Left lung (tissue), 10 donors: ENCODE results near the gene ABHD2. TPM values are rescaled to one million over a fixed set of nuclear protein-coding genes. Genes with fewer than 3 reads are reported as not detected.
A peak's percentile ranks its signal among the peaks of the same experiment; 100 is the strongest.
"Not testable (repeated sequence)": the region's sequence is repeated elsewhere in the genome, so short reads cannot be mapped to it uniquely, and the experiment has no call there.

Source experiments
- ATAC-seq: fragments of 200-7000 bp; cut with Tn5 transposase; one replicate; pipeline ENCODE4 v1.9.1; 2020; ENCODE audit warnings: moderate library complexity
- DNase-seq, 4 donors: peaks; one replicate each; pipeline ENCODE4 v3.0.0-alpha.2; 2013 to 2020
- H3K27ac ChIP-seq, 2 donors: fragments of 200-600 bp; sonication (generic) in 1 of 2; one replicate each; pipeline versions ENCODE4 v1.5.0 to v1.8.0; 2020 to 2021
- H3K27me3 ChIP-seq, 2 donors: fragments of 200-600 bp; sonication (generic) in 1 of 2; one replicate each; pipeline versions ENCODE4 v1.5.0 to v1.8.0; 2020 to 2021
- H3K36me3 ChIP-seq, 2 donors: fragments of 200-600 bp; sonication (generic) in 1 of 2; one replicate each; pipeline versions ENCODE4 v1.5.0 to v1.8.0; 2020 to 2021
- H3K4me1 ChIP-seq, 2 donors: fragments of 200-600 bp; one replicate each; pipeline ENCODE4 v1.8.0; 2021
- H3K4me3 ChIP-seq, 2 donors: fragments of 200-600 bp; sonication (generic) in 1 of 2; one replicate each; pipeline versions ENCODE4 v1.5.0 to v1.8.0; 2020 to 2021; ENCODE audit warnings: mild to moderate bottlenecking in 1 of 2
- H3K9me3 ChIP-seq, 2 donors: fragments of 200-600 bp; sonication (generic) in 1 of 2; one replicate each; pipeline versions ENCODE4 v1.5.0 to v1.8.0; 2020 to 2021
- intact Hi-C, 2 donors: fragments of 100-400 bp; cut with DNase I; formaldehyde crosslinking; loops; one replicate each; pipeline versions ENCODE4 v1.11.2 to v1.14.2; 2022
- polyA plus RNA-seq, 6 donors: library from polyadenylated mRNA; unstranded; fragments of 120-200 nt; gene quantifications; one replicate each; pipeline ENCODE4 v1.2.1, GENCODE V29; 2013; ENCODE audit not compliant: insufficient read length in 6 of 6
- total RNA-seq, 2 donors: library from RNA; stranded (reverse); fragmentation: NEBNext Ultra II Directional; extraction: Animal tissue kit (Norgen Biotek cat#: 25700); gene quantifications; one replicate each; pipeline ENCODE4 v1.2.1, GENCODE V29; 2021
- TF ChIP-seq, protein P1 (sequence below), 2 donors: fragments of 200-600 bp; sonication (generic) in 1 of 2; IDR thresholded peaks; one replicate each; pipeline versions ENCODE4 v1.5.0 to v1.8.0; 2021; ENCODE audit warnings: antibody characterized with exemption in 2 of 2
- donor health status: DM: no; HTN: yes; CAD: no.
- donor health status: DM: no; HTN: no; CAD: no.

ABHD2 gene
- total and polyA plus RNA-seq, 8 donors = 35.4 to 231 (median 46.9) TPM

DNA sequence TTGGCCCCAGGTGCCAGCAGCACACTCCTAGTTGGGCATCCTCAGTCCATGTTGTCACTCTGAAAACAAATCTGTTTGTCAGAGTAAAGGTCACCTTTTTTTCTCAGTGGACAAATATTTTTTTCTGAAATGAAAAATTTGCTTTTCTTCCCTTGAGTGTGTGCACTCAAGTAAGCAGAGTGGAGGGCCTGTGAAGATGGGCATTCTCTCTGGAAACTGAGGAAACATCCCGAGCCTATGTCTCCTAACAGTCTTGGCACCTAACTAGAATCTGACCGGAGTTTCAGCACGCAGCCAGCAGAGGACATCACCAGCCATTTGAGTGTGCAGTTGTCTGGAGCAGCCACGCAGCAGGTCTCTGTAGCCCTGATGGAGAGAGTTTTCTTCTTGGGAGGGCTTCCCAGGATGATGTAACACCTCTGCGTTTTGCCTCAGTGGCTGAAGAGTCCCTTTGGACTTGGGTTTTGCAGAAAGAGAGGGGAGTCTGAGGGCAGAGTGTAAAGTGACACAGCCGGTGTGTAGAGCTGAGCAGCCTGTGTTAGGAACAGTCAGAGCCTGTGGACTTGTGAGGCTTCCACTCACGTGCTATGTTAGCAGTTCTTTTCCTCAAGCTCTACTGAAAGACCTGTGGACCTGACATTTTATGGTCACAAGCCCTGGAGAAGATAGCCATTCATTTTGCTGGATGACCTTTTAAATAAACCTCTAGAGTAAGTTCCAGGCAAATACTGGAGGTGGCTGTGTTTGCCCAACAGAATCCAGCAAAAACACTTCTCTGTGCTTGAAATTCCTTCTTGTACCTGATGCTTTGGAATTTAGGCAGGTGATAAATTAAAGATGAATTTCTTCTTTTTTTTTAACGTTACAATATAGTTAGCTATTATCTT lies 51.6 kb downstream of the ABHD2 start:
- peak overlapping the region; percentile 29 to 58 for H3K27ac ChIP-seq
- no peaks in the 10 kb centered on the region for H3K9me3 ChIP-seq
- H3K4me1 ChIP-seq = peaks cover 26 to 98% of the 10 kb centered on the region in 2 donors
- DNase-seq = no peak
- no peaks in the 10 kb centered on the region for H3K27me3 ChIP-seq
- peak; percentile 65 for ATAC-seq
- peaks cover 0 to 12% of the 10 kb centered on the region in 2 donors for H3K36me3 ChIP-seq
- TF ChIP-seq, protein P1, sequence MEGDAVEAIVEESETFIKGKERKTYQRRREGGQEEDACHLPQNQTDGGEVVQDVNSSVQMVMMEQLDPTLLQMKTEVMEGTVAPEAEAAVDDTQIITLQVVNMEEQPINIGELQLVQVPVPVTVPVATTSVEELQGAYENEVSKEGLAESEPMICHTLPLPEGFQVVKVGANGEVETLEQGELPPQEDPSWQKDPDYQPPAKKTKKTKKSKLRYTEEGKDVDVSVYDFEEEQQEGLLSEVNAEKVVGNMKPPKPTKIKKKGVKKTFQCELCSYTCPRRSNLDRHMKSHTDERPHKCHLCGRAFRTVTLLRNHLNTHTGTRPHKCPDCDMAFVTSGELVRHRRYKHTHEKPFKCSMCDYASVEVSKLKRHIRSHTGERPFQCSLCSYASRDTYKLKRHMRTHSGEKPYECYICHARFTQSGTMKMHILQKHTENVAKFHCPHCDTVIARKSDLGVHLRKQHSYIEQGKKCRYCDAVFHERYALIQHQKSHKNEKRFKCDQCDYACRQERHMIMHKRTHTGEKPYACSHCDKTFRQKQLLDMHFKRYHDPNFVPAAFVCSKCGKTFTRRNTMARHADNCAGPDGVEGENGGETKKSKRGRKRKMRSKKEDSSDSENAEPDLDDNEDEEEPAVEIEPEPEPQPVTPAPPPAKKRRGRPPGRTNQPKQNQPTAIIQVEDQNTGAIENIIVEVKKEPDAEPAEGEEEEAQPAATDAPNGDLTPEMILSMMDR (IDR thresholded peaks at IDR 0.05) = no peak
- intact Hi-C loops = no loop called here
- H3K4me3 ChIP-seq = no peak overlapping the region

DNA sequence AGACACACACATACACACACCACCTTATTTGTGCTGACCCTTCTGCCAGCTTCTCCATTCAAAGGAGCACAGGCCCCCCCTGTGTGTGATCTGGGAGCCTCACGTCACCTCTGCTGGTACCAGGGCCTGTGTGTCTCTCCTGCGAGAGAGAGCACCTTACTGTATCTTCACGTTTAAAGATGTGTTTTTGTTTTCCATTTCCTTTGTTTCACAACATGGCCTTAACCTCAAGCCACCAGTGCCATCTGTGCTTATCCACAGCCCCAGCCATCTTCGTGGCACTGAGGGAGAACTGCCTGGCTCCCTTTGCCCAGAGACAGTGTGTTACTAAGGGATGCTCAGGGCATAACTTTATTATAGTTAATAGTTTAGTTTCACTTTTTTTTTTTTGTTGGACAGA lies 52.3 kb downstream of the ABHD2 start:
- Histone ChIP-seq H3K9me3 (no peaks in the 10 kb centered on the region), H3K27me3 (no peaks in the 10 kb centered on the region), H3K36me3 (peaks cover 0 to 12% of the 10 kb centered on the region in 2 donors), H3K4me3 (no peak overlapping the region), H3K27ac (peak overlapping the region; percentile 35 to 36), H3K4me1 (peaks cover 26 to 98% of the 10 kb centered on the region in 2 donors)
- TF ChIP-seq, protein P1 (IDR thresholded peaks at IDR 0.05) = no peak
- intact Hi-C loops = no loop called here
- no peak for DNase-seq
- ATAC-seq = no peak

DNA sequence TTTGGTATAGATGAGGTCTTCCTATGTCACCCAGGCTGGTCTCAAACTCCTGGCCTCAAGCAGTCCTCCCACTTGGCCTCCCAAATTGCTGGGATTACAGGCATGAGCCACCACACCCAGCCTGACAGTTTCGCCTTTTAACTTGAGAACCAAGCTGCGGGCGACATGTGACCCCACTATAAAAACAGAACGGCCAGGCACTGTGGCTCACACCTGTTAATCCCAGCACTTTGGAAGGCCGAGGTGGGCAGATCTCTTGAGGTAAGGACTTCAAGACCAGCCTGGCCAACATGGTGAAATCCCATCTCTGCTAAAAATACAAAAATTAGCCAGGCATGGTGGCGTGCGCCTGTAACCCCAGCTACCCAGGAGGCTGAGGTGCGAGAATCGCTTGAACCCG lies 52.9 kb downstream of the ABHD2 start:
- DNase-seq, intact Hi-C loops, H3K9me3 ChIP-seq, ATAC-seq, H3K4me3 ChIP-seq, H3K27ac ChIP-seq, H3K27me3 ChIP-seq: not testable (repeated sequence)
- peaks cover 26 to 95% of the 10 kb centered on the region in 2 donors for H3K4me1 ChIP-seq
- H3K36me3 ChIP-seq = peaks cover 0 to 12% of the 10 kb centered on the region in 2 donors

DNA sequence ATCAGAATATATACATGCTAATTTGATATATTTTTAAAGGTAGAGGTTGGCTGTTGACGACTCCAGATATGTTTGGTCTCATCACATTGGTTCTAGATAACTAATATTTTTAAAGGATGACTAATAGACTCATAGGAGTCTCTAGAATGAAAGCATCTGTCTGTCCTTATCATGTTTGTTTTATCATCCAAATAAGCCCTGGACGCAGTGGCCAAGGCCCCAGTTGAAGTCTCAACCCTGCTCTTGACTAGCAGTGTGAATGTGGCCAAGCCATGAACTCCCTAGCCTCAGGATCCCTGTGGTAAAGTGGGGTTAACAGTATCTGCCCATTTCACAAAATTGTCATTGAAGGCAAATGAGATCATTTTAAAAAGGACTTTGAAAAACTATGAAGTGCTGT lies 53.6 kb downstream of the ABHD2 start:
- DNase-seq (no peak), ATAC-seq (no peak)
- intact Hi-C loops = no loop called here
- H3K9me3 ChIP-seq = no peaks in the 10 kb centered on the region
- TF ChIP-seq, protein P1 (IDR thresholded peaks at IDR 0.05) = no peak
- no peak overlapping the region for H3K27ac ChIP-seq
- H3K4me1 ChIP-seq = peaks cover 26 to 87% of the 10 kb centered on the region in 2 donors
- no peak overlapping the region for H3K4me3 ChIP-seq
- H3K36me3 ChIP-seq = peaks cover 0 to 12% of the 10 kb centered on the region in 2 donors
- no peaks in the 10 kb centered on the region for H3K27me3 ChIP-seq

DNA sequence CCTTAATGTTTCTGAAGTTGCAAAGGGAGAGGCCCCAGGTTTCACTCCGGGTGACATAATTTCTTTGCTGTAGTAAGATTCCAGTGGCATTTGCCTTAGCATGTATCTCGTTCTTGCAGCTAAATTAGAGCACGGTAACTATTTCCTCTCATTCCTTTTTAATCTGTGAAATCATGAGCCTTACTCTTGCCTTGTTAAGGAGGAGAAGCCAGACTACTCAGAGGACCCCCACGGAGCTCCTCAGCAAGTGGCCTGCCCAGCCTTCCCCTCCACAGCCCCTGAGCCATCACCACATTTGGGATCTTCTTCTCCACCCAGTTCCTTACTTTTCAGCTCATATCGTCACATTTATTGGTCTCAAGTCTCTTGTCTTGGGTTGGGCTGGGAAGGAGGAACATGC lies 54.2 kb downstream of the ABHD2 start:
- H3K4me3 ChIP-seq = no peak overlapping the region
- peaks cover 22 to 82% of the 10 kb centered on the region in 2 donors for H3K4me1 ChIP-seq
- DNase-seq (no peak), ATAC-seq (no peak)
- no peaks in the 10 kb centered on the region for H3K9me3 ChIP-seq
- no peaks in the 10 kb centered on the region for H3K27me3 ChIP-seq
- H3K36me3 ChIP-seq = peaks cover 0 to 12% of the 10 kb centered on the region in 2 donors
- TF ChIP-seq, protein P1 (IDR thresholded peaks at IDR 0.05) = no peak
- intact Hi-C loops = no loop called here
- H3K27ac ChIP-seq = no peak overlapping the region
